ENCODE results near the gene DBET.
"Not testable (repeated sequence)": the region's sequence is repeated elsewhere in the genome, so short reads cannot be mapped to it uniquely, and the experiment has no call there.

The DBET gene

DNA sequence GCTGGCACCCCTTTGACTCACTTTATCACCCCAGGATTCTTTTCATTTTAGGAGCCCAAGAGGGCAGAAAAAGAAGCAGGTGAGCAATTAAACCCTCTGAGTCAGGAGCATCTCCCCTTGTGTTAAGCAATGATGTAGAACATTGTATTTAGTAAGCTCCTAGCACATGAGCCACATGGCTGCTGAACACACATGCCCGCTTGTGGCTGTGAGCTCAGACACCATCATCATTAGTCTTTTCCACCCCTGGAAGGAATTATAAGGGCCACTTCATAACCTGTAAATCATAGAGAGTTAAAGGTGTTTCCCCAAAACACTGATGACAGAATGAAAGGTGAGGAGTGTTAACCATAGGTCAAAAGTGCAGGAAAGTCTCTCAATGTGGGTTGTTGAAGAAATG is 37.2 kb downstream of the DBET start:
- not testable (repeated sequence) for H3K27ac Mint-ChIP-seq; H3K4me3 Mint-ChIP-seq; H3K4me1 Mint-ChIP-seq (ENCODE audit: low read depth); DNase-seq (ENCODE audit: low spot score); H3K36me3 Mint-ChIP-seq (ENCODE audit: low read depth); H3K27me3 Mint-ChIP-seq (ENCODE audit: low read depth); H3K9me3 Mint-ChIP-seq

DNA sequence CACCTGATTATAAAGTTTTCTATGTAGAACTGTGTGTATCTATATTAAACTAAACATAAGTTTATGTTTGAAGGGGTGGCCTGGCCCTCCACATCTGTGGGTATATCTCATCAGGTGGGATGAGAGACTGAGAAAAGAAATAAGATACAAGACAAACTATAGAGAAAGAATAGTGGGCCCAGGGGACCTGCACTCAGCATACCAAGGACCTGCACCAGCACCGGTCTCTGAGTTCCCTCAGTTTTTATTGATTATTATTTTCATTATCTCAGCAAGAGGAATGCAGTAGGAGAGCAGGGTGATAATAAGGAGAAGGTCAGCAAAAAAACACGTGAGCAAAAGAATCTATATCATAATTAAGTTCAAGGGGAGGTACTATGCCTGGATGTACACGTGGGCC is 41.9 kb downstream of the DBET start:
- DNase-seq (ENCODE audit: low spot score); H3K36me3 Mint-ChIP-seq (ENCODE audit: low read depth); H3K27ac Mint-ChIP-seq; H3K4me3 Mint-ChIP-seq; H3K9me3 Mint-ChIP-seq; H3K4me1 Mint-ChIP-seq (ENCODE audit: low read depth); H3K27me3 Mint-ChIP-seq (ENCODE audit: low read depth): not testable (repeated sequence)

GRCh38 chr4:190106611-190107480 is 42.5 kb downstream of the DBET start:
- H3K27me3 Mint-ChIP-seq (ENCODE audit: low read depth); H3K9me3 Mint-ChIP-seq; H3K4me3 Mint-ChIP-seq; H3K4me1 Mint-ChIP-seq (ENCODE audit: low read depth); H3K36me3 Mint-ChIP-seq (ENCODE audit: low read depth); H3K27ac Mint-ChIP-seq; DNase-seq (ENCODE audit: low spot score): not testable (repeated sequence)

GRCh38 chr4:190107766-190108485 is 43.6 kb downstream of the DBET start:
- H3K27ac Mint-ChIP-seq; DNase-seq (ENCODE audit: low spot score); H3K9me3 Mint-ChIP-seq; H3K36me3 Mint-ChIP-seq (ENCODE audit: low read depth); H3K27me3 Mint-ChIP-seq (ENCODE audit: low read depth); H3K4me1 Mint-ChIP-seq (ENCODE audit: low read depth); H3K4me3 Mint-ChIP-seq: not testable (repeated sequence)

GRCh38 chr4:190108756-190109155 is 44.5 kb downstream of the DBET start:
- H3K27me3 Mint-ChIP-seq (ENCODE audit: low read depth); H3K4me1 Mint-ChIP-seq (ENCODE audit: low read depth); DNase-seq (ENCODE audit: low spot score); H3K27ac Mint-ChIP-seq; H3K9me3 Mint-ChIP-seq; H3K4me3 Mint-ChIP-seq; H3K36me3 Mint-ChIP-seq (ENCODE audit: low read depth): not testable (repeated sequence)

- H3K27ac Mint-ChIP-seq = not testable (repeated sequence)
Measured at GRCh38 chr4:190109390-190110011, 45.2 kb downstream of the DBET start.

GRCh38 chr4:190110033-190110432 is 45.7 kb downstream of the DBET start:
- not testable (repeated sequence) for H3K27ac Mint-ChIP-seq; H3K27me3 Mint-ChIP-seq (ENCODE audit: low read depth); H3K36me3 Mint-ChIP-seq (ENCODE audit: low read depth); H3K9me3 Mint-ChIP-seq; H3K4me3 Mint-ChIP-seq; H3K4me1 Mint-ChIP-seq (ENCODE audit: low read depth); DNase-seq (ENCODE audit: low spot score)

More at GRCh38 chr4:190109390-190110011, 45.2 kb downstream of the DBET start:
- DNase-seq (ENCODE audit: low spot score); H3K36me3 Mint-ChIP-seq (ENCODE audit: low read depth); H3K9me3 Mint-ChIP-seq; H3K4me3 Mint-ChIP-seq; H3K4me1 Mint-ChIP-seq (ENCODE audit: low read depth); H3K27me3 Mint-ChIP-seq (ENCODE audit: low read depth): not testable (repeated sequence)

DNA sequence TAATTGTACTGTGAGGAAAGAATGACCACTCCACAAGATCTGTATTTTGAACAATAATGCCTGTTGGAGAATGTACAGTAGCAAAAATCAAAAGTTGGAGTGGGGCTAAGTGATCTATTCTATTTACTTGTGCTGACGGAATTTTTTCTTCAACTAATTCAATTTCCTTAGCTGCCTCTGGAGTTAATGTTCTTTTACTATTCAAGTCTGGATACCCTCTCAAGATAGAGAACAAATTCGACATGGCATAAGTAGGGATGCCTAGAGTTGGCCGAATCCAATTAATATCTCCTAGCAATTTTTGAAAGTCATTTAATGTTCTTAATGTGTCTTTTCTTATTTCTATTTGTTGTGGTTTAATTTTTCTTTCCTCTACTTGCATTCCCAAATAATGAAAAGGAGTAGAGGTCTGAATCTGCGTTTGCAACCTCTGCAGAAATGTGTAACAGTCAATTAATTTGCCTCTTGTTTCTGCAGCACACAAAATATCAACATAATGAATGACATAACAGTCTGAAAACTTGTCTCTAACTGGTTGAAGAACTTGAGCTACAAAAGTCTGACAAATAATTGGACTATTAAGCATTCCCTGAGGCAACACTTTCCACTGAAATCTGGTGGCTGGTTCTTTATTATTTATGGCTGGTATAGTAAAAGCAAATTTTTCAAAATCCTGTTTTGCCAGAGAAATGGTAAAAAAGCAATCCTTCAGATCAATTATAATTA is 46.4 kb downstream of the DBET start:
- H3K27me3 Mint-ChIP-seq (ENCODE audit: low read depth); H3K4me1 Mint-ChIP-seq (ENCODE audit: low read depth); H3K9me3 Mint-ChIP-seq; DNase-seq (ENCODE audit: low spot score); H3K27ac Mint-ChIP-seq; H3K4me3 Mint-ChIP-seq; H3K36me3 Mint-ChIP-seq (ENCODE audit: low read depth): not testable (repeated sequence)

DNA sequence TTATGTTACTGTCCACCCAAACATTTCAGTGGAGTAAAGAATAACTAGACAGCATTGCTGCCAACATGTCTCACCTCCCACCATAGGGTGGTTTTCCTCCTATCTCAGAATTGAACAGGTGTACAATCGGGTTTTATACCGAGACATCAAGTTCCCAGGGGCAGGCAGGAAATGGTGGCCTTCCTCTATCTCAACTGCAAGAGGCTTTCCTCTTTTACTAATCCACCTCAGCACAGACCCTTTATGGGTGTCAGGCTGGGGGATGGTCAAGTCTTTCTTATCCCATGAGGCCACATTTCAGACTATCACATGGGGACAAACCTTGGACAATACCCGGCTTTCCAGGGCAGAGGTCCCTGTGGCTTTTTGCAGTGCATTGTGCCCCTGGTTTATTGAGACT is 48.6 kb downstream of the DBET start:
- H3K4me3 Mint-ChIP-seq; H3K36me3 Mint-ChIP-seq (ENCODE audit: low read depth); DNase-seq (ENCODE audit: low spot score); H3K9me3 Mint-ChIP-seq; H3K4me1 Mint-ChIP-seq (ENCODE audit: low read depth); H3K27me3 Mint-ChIP-seq (ENCODE audit: low read depth); H3K27ac Mint-ChIP-seq: not testable (repeated sequence)

DNA sequence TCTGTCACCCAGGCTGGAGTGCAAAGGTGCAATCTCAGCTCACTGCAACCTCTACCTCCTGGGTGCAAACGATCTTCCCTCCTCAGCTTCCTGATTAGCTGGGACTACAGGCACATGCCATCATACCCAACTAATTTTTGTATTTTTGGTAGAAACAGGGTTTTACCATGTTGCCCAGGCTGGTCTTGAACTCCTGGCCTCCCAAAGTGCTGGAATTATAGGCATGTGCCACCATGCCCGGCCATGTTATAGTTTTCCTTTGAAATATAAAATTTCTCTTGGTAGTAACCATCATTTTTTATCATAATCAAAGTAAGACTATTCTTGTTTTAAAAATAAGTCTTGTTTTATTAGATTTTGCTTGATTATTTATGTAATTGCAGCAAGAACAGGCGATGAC is 50.7 kb downstream of the DBET start:
- not testable (repeated sequence) for DNase-seq (ENCODE audit: low spot score); H3K27ac Mint-ChIP-seq; H3K27me3 Mint-ChIP-seq (ENCODE audit: low read depth); H3K4me1 Mint-ChIP-seq (ENCODE audit: low read depth); H3K4me3 Mint-ChIP-seq; H3K36me3 Mint-ChIP-seq (ENCODE audit: low read depth); H3K9me3 Mint-ChIP-seq

Data from T-helper 2 cell treated with Interferon-gamma antibody and Interleukin-4, amounts not matched to agents 5 μg/mL and 100 μg/mL, for 36 hours (primary cell).